MM.1S (cell line): ENCODE results near the gene SIX3.

Experiments
- EZH2phosphoT487 ChIP-seq: fragments of 300-600 bp; sonication (generic); IDR thresholded peaks from 2 replicates; pipeline ENCODE4 v1.6.1; 2018; ENCODE audit warnings: antibody characterized with exemption, low read length
- TF ChIP-seq, protein P1 (sequence below): fragments of 300-600 bp; sonication (generic); IDR thresholded peaks from 2 replicates; pipeline ENCODE4 v1.5.1; 2016; ENCODE audit warnings: antibody characterized with exemption, low read length, mixed read lengths

DNA sequence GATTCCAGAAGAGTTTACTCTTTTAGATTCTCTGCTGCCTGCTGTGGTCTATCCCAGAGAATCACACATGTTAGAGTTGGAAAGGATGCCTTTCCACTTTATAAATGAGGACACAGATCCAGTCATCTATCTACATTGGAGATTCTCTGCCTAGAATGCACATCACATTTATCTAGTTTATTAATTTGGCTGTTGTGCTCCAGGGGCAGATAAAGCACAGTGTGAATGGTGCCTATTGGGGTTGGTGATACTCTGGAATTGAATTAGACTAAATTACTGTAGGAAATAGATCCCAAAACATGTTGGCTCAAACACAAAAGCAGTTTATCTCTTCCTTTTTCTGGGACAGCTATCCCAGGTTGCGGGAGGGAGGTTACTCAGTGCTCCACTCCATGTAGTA, 52.9 kb downstream of the SIX3 start:
- TF ChIP-seq, protein P1, sequence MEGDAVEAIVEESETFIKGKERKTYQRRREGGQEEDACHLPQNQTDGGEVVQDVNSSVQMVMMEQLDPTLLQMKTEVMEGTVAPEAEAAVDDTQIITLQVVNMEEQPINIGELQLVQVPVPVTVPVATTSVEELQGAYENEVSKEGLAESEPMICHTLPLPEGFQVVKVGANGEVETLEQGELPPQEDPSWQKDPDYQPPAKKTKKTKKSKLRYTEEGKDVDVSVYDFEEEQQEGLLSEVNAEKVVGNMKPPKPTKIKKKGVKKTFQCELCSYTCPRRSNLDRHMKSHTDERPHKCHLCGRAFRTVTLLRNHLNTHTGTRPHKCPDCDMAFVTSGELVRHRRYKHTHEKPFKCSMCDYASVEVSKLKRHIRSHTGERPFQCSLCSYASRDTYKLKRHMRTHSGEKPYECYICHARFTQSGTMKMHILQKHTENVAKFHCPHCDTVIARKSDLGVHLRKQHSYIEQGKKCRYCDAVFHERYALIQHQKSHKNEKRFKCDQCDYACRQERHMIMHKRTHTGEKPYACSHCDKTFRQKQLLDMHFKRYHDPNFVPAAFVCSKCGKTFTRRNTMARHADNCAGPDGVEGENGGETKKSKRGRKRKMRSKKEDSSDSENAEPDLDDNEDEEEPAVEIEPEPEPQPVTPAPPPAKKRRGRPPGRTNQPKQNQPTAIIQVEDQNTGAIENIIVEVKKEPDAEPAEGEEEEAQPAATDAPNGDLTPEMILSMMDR, result no peak
- TF ChIP-seq EZH2phosphoT487, result no peak
